Renal cortex interstitium (tissue), 11 donors: Measurements from ENCODE around the gene RETREG3. TPM values are rescaled to one million over a fixed set of nuclear protein-coding genes. Genes with fewer than 3 reads are reported as not detected.
"Not testable (repeated sequence)": the region's sequence is repeated elsewhere in the genome, so short reads cannot be mapped to it uniquely, and the experiment has no call there.

Source experiments
- DNase-seq, 11 donors: peaks; one replicate each; pipeline ENCODE4 v3.0.0-alpha.2; 2013; ENCODE audit warnings: low read depth in 9 of 11, low spot score in 4 of 11; ENCODE audit errors: extremely low read depth in 1 of 11
- polyA plus RNA-seq, 3 donors: library from polyadenylated mRNA; unstranded; fragments of 120-200 nt; gene quantifications; one replicate each; pipeline ENCODE4 v1.2.1, GENCODE V29; 2013; ENCODE audit not compliant: insufficient read length in 3 of 3

RETREG3 gene
- polyA plus RNA-seq, 3 donors, result 44.7 to 65.3 (median 46.9) TPM

DNA sequence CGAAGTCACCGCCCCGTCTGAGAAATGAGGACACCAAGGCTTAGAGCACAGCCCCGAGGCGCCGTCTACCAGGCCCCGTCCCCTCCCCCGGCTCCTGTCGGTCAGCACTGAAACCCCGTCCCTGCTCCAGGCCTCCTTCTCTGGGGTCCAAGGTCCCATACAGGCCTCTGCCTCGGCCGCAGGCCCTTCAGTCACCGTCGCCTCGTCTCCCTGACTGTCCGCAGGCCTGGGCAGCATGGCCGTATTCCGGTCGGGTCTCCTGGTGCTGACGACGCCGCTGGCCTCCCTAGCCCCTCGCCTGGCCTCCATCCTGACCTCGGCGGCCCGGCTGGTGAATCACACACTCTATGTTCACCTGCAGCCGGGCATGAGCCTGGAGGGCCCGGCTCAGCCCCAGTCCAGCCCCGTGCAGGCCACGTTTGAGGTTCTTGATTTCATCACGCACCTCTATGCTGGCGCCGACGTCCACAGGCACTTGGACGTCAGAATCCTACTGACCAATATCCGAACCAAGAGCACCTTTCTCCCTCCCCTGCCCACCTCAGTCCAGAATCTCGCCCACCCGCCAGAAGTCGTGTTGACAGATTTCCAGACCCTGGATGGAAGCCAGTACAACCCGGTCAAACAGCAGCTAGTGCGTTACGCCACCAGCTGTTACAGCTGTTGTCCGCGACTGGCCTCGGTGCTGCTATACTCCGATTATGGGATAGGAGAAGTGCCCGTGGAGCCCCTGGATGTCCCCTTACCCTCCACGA is 46.6 kb downstream of the RETREG3 start:
- DNase-seq, result no peak

DNA sequence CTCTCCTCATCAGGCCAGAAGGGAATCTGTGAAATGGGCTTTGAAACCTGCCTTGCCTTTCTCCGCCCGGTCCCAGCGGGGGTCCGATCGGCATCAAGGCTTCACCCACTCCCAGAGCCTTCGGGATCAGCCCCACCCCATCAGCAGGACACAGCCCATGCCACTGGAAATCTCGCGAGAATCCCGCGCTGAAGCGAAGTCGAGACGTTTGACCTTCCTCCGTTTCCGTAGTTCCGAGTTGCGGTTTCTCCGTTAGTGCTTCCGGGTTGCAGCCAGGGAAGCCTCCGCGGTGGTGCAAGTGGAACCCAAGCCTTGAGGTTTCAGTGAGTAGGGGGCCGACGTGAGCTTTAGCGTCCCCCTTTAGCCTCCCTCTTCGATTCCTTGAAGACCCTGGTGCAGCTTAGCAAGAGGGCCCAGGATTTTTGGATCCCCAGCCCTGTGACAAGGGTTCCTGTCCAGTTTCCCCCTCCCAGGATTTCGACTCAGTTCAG is 47.2 kb downstream of the RETREG3 start, which contains the start of gene COASY:
TSS of gene COASY (plus strand) at position 252 of the 491 bp plus-strand sequence. CDS start 475 bp downstream, outside the sequence.
- DNase-seq, result peak; percentile 95 to 99 (median 96)

- no peak for DNase-seq
Measured at GRCh38 chr17:42560246-42560645, 48.9 kb downstream of the RETREG3 start.

GRCh38 chr17:42559075-42559474 is 50.1 kb downstream of the RETREG3 start:
- no peak for DNase-seq

GRCh38 chr17:42555961-42556617 is 53.1 kb downstream of the RETREG3 start:
- DNase-seq, result not testable (repeated sequence)

- no peak for DNase-seq
Measured at GRCh38 chr17:42555122-42555622, 54.0 kb downstream of the RETREG3 start.

GRCh38 chr17:42554250-42555121 is 54.7 kb downstream of the RETREG3 start:
- peak in 9 of 11 donors; percentile 79 to 89 (median 87) for DNase-seq

- no peak for DNase-seq
Measured at GRCh38 chr17:42553866-42554249, 55.3 kb downstream of the RETREG3 start.

DNA sequence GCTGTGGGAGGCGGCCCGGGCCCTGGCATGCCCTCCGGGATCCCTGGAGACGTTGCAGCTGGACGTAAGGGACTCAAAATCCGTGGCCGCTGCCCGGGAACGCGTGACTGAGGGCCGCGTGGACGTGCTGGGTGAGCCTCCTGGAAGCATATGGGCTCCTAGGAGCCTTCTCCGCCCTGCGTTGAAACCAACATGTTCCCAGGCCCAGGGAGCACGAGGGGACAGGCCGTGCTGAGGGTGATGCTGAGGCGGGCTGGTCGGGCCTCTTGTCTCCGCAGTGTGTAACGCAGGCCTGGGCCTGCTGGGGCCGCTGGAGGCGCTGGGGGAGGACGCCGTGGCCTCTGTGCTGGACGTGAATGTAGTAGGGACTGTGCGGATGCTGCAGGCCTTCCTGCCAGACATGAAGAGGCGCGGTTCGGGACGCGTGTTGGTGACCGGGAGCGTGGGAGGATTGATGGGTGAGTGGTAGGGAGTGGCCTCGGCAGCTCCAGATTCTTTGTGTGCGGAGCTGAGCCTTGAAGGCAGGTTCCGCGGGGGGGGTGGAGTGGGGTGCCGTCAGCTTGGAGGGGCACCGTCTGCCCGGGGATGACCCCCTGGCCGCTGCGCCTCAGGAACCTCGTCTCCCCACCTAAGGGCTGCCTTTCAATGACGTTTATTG is 55.9 kb downstream of the RETREG3 start:
- DNase-seq, result no peak

- DNase-seq, result not testable (repeated sequence)
Measured at GRCh38 chr17:42552736-42553135, 56.4 kb downstream of the RETREG3 start, which contains the start of gene HSD17B1. Gene HSD17B1 (plus strand): TSS chr17:42552923. CDS start chr17:42552934, 11 bp downstream.

GRCh38 chr17:42548993-42549755 is 60.0 kb downstream of the RETREG3 start:
- DNase-seq, result no peak

DNA sequence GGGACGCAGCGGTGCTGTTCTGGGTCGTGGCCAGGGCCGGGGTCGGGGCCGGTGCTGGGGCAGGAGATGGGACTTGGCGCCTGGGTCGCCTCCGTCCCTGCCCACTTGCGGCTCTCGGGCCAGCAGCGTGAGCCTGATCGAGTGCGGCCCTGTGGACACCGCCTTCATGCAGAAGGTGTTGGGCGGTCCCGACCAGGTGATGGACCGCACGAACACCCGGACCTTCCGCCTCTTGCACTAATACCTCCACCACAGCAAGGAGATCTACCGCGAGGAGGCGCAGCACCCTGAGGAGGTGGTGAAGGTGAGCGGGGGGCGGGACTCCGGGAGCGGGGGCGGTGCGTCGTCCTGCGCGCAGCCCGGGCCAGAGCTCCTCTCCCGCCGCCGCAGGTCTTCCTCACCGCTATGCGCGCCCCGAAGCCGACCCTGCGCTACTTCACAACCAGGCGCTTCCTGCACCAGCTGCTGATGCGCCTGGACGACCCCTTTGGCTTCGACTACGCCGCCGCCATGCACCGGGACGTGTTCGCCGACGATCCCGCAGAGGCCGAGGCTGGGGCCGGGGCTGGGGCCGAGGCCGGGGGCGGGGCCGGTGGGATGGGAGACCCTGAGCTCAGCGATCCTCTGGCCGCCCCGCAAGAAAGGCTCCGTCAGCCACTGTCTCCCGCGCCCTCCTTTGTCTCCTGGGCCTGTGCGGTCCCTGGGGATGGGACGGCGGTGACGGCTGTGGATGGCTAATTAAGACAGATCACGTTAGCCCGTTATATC is 60.9 kb downstream of the RETREG3 start:
- peak in 1 of 11 donors; percentile 69 for DNase-seq

DNA sequence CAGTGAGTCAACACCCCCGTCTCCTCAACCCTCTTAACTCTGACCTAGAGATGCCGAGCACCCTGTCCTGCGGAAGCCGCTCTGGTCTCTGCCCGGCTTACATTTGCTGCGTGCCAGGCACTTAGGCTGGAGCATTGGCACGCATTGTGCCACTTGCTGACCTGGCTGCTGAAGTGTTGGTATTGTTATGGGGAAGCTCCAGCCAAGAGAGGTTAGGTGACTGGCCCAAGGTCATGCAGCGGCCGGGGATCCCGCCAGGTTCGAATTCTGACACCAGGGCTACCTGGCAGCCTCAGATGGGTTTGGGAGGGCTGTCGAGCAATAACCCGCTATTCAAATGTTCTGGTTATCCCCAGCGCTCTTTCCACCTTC is 61.5 kb downstream of the RETREG3 start:
- no peak for DNase-seq

DNA sequence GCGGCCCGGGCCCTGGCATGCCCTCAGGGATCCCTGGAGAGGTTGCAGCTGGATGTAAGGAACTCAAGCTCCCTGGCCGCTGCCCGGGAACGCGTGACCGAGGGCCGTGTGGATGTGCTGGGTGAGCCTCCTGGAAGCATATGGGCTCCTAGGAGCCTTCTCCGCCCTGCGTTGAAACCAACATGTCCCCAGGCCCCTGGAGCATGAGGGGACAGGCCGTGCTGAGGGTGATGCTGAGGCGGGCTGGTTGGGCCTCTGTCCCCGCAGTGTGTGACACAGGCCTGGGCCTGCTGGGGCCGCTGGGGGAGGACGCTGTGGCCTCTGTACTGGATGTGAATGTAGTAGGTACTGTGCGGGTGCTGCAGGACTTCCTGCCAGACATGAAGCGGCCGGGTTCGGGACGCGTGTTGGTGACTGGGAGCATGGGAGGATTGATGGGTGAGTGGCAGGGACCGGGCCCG is 62.1 kb downstream of the RETREG3 start:
- no peak for DNase-seq

- DNase-seq, result not testable (repeated sequence)
Measured at GRCh38 chr17:42545755-42546505, 63.2 kb downstream of the RETREG3 start.

DNA sequence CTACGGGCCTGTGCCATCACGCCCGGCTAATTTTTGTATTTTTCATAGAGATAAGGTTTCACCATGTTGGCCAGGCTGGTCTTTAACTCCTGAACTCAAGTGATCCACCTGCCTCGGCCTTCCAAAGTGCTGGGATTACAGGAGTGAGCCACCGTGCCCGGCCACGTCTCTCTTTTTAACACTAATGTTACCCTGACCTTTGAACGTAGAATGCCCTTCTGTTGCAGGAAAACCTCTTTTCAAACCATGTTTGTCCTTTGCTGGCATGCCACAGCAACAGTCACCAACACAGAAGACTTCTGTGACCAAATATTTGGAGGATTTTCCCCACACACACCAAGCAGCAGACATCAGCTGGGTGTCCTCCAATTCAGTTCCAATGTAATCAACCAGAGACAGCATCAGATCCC is 64.3 kb downstream of the RETREG3 start:
- DNase-seq, result no peak
